GM23338 (cell line): ENCODE data around the gene SORBS2.

ENCODE experiments used
- NANOG ChIP-seq: IDR thresholded peaks from 2 replicates; pipeline ENCODE4 v1.6.1; 2016; ENCODE audit warnings: antibody characterized with exemption, borderline replicate concordance
- POLR2AphosphoS5 ChIP-seq: IDR thresholded peaks from 2 replicates; pipeline ENCODE4 v1.6.1; 2016; ENCODE audit warnings: antibody characterized with exemption, low read depth
- TF ChIP-seq, protein P1 (sequence below), 2 experiments: fragments of 200-600 bp in 1 of 2; sonication (generic) in 1 of 2; conservative IDR thresholded peaks; 2 replicates each; pipeline versions ENCODE4 v1.5.1 to v1.6.1; 2016 to 2017; ENCODE audit warnings: antibody characterized with exemption in 2 of 2, low read depth in 2 of 2, mild to moderate bottlenecking in 2 of 2, moderate library complexity in 1 of 2

- TF ChIP-seq, protein P1, sequence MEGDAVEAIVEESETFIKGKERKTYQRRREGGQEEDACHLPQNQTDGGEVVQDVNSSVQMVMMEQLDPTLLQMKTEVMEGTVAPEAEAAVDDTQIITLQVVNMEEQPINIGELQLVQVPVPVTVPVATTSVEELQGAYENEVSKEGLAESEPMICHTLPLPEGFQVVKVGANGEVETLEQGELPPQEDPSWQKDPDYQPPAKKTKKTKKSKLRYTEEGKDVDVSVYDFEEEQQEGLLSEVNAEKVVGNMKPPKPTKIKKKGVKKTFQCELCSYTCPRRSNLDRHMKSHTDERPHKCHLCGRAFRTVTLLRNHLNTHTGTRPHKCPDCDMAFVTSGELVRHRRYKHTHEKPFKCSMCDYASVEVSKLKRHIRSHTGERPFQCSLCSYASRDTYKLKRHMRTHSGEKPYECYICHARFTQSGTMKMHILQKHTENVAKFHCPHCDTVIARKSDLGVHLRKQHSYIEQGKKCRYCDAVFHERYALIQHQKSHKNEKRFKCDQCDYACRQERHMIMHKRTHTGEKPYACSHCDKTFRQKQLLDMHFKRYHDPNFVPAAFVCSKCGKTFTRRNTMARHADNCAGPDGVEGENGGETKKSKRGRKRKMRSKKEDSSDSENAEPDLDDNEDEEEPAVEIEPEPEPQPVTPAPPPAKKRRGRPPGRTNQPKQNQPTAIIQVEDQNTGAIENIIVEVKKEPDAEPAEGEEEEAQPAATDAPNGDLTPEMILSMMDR (conservative IDR thresholded peaks at IDR 0.05; ENCODE audit: low read depth in 2 of 2) = no peak
- TF ChIP-seq POLR2AphosphoS5 (no peak), NANOG (no peak)
Observed at GRCh38 chr4:185697488-185697887, 114.5 kb downstream of the SORBS2 start.
